Effector CD4-positive, alpha-beta T cell (primary cell): ENCODE results near the gene CRYBB1.
A peak's percentile ranks its signal among the peaks of the same experiment; 100 is the strongest.

ENCODE experiments used
- DNase-seq: peaks from one replicate; pipeline ENCODE4 v3.0.0-alpha.2; 2020

The CRYBB1 gene

DNA sequence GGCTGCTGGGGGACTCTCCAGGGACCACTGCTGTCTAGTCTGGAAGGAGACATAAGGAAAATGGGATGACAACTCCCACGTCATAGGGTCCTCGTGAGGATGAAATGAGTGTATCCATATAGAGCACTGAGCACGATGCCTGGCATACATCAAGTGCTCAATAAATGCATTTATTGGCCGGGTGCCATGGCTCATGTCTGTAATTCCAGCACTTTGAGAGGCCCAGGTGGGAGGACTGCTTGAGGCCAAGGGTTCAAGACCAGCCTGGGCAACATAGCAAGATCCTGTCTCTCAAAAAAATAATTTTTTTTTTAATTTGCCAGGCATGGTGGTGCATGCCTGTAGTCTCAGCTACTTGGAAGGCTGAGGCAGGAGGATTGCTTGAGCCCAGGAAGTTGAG, 15.7 kb downstream of the CRYBB1 start:
- DNase-seq = no peak

- DNase-seq = no peak
These were observed 16.1 kb downstream of the CRYBB1 start for GRCh38 chr22:26601726-26602125.

GRCh38 chr22:26599505-26599904, 18.3 kb downstream of the CRYBB1 start:
- no peak for DNase-seq

- DNase-seq = no peak
These were observed 20.3 kb downstream of the CRYBB1 start for GRCh38 chr22:26597480-26597879.

GRCh38 chr22:26597026-26597425, 20.8 kb downstream of the CRYBB1 start:
- no peak for DNase-seq

- no peak for DNase-seq
These were observed 24.1 kb downstream of the CRYBB1 start for GRCh38 chr22:26593763-26594162.

GRCh38 chr22:26592421-26592891, 25.4 kb downstream of the CRYBB1 start:
- DNase-seq = peak; percentile 21

DNA sequence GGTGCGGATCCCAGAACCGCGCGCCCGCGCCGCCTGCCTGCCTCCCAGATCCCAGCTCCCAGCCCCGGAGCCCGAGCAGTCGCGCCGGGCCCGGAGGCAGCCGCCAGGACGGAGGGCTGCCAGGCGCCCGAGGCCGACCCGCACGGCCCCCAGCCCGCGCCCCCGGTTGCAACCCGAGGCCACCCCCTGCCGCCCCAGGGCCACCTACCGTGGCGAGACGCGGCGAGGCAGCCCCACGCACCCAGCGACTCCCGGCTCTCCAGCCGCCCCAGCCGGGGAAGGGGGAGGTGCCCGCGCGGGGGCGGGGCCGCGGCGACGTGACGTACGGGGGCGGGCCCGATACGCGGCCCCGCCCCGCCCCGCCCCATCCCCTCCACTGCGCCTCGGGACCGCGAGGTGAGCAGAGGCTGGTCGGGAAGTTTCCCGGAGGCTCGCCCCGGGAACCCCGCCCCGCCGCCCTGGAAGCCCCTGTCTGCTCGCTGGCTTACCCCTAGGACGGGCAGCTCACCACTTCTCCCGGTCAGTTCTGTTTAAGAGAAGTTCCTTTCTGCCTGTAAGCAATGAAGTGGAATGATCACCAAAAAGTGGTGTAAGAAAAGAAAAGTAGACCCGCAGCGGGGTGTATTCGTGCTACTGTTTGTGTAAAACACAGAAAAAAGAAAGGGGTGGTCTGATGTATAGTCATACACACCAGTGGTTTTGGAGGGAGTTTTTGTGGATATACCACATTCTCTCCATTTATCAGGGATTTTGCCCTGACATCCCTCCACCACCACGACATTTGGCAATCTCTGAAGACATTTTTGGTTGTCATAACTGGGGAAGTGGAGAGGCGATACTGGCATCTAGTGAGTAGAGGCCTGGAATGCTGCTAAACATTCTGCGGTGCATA, 27.7 kb downstream of the CRYBB1 start, which contains the start of gene TPST2:
Gene TPST2, minus strand, starts transcription at position 288 of the 892 bp plus-strand sequence. CDS start 48,502 bp downstream, outside the sequence.
- DNase-seq = peak; percentile 72

GRCh38 chr22:26589367-26589844, 28.4 kb downstream of the CRYBB1 start:
- DNase-seq = peak; percentile 8

- DNase-seq = no peak
These were observed 29.0 kb downstream of the CRYBB1 start for GRCh38 chr22:26588729-26589366.

GRCh38 chr22:26587991-26588613, 29.7 kb downstream of the CRYBB1 start:
- DNase-seq = no peak

DNA sequence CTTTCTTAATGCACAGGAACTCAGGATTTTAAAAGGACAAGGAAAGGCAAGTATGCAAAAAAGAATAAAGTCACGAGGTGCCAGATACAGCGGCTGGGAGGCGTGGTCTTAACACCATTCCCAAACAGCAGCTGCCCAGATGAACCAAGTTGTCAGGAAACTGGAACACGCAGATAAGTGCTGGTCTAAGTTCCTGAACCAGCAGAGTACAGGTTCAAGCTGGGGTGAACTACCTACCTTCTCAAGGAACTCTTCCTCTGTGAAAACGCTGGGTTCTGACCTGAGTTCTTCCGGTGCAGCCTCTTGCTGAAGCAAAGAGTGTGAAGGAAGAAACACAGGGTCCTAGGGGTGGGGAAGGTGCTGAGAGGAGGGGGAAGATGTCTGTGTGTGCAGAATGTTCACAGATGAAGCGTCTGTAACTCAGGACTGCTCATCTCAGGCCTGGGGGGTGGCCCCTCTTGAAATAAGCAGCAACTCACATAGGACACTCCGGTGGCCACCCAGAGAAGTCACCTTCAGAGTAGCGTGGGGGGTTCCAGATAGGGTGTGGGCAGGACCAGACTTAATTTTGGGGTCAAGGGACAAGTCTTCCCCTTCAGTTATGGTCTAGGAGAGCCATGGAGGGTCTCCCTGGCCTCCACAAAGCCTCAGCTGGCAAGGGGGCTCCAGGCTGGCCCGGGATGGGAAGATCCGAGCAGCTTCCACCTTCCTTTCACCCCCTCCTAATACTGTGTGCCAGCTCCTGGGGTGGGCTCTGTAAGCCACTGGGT, 31.1 kb downstream of the CRYBB1 start:
- no peak for DNase-seq

GRCh38 chr22:26585104-26585790, 32.6 kb downstream of the CRYBB1 start:
- DNase-seq = no peak

GRCh38 chr22:26584010-26584409, 33.8 kb downstream of the CRYBB1 start:
- no peak for DNase-seq

DNA sequence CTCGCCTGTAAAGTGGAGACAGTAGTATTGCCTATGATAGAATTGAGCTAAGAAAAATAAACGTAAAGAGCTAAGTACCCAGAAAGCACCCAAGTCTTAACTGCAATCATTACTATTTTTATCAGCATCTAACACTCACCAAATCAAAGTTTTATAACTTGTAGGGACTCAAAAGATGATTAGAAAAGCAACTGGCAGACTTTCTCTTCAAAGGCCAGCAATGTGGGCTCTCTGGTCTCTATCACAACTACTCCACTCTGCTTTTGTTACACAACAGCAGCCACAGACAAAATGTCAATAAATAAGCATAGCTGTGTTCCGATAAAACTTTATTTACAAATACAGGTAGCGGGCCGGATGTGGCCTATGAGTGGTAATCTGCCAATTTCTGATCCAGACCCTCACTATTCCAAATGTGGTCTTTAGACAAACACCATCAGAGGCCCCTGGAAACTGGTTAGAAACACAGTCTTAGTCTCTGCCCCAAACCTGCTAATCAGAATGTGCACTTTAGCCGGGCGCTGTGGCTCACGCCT, 36.1 kb downstream of the CRYBB1 start:
- no peak for DNase-seq

DNA sequence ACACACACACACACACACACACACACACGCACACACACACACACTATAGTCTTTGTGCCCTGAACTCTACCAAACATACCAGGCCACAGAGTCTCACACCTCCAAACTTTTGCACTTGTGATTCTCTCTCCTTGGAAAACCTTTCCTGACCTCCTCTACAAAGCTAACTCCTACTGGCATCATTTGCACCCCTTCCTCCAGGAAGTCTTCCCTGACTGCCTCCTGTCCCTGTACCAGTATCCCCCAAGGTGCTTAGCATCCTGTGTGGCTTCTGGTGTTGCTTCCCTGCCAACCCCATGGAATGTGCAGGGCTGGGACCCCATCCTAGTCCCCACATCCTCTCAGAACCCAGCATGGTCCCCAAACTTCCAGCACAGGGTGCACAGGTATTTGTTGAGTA, 36.8 kb downstream of the CRYBB1 start:
- no peak for DNase-seq

DNA sequence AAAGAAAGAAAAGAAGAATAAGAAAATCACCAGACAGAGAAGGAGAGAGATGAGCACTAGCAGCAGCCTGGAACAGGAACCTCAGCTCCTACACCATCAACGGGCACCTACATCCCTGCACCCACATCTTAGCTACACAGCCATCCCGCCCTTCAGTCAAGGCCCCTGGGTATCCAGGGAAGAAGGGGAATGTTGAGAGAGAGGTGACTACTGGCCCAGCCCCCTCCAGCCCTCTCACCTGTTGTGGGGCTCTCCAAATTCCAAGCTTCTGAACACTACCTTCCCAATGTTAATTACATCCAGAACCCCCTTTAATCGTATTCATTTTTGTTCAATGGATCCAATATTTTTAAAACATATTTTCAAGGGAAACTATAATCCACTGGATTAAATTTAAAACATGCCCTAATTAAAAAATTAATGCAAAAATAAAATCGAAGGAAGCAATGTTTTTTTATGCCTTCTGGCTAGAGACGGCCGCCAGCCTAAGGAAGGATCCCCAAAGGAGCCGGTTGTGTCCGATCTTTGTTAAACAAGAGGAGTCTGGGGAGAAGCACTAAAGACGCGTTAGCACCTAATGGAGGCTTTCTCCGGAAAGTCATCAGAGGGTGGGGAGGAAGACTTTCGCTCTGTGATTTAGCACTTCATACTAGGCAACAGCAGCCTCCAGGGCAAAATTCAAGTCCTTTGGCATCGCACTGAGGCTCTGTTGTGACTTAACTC, 37.4 kb downstream of the CRYBB1 start:
- DNase-seq = no peak

- DNase-seq = peak; percentile 18
These were observed 38.4 kb downstream of the CRYBB1 start for GRCh38 chr22:26579331-26579886.

GRCh38 chr22:26577081-26577480, 40.7 kb downstream of the CRYBB1 start:
- DNase-seq = no peak

- DNase-seq = no peak
These were observed 41.7 kb downstream of the CRYBB1 start for GRCh38 chr22:26576026-26576680.
